ENCODE results near the gene MAMDC4. TPM values are rescaled to one million over a fixed set of nuclear protein-coding genes. Genes with fewer than 3 reads are reported as not detected.

MAMDC4 gene
- total RNA-seq, 1 donor from 2014 or later, result 20.6 TPM

- Mint-ChIP-seq H3K4me3 (no peak overlapping the region), H3K36me3 (ENCODE audit: low read depth) (peaks cover 3% of the 10 kb centered on the region), H3K9me3 (no peaks in the 10 kb centered on the region), H3K27ac (ENCODE audit: unreplicated experiment) (no peak overlapping the region), H3K27me3 (ENCODE audit: low read depth) (no peaks in the 10 kb centered on the region), H3K4me1 (no peaks in the 10 kb centered on the region)
- no peak for TF ChIP-seq CTCF (conservative IDR thresholded peaks at IDR 0.05)
- no peak for DNase-seq (ENCODE audit: low read depth, low spot score)
These were observed 49.5 kb downstream of the MAMDC4 start for GRCh38 chr9:136901516-136902258.

- H3K36me3 Mint-ChIP-seq (ENCODE audit: low read depth), result peaks cover 3% of the 10 kb centered on the region
- H3K9me3 Mint-ChIP-seq, result no peaks in the 10 kb centered on the region
- H3K4me1 Mint-ChIP-seq, result no peaks in the 10 kb centered on the region
- no peak overlapping the region for H3K27ac Mint-ChIP-seq (ENCODE audit: unreplicated experiment)
- H3K4me3 Mint-ChIP-seq, result no peak overlapping the region
- TF ChIP-seq CTCF (conservative IDR thresholded peaks at IDR 0.05), result no peak
- no peak for DNase-seq (ENCODE audit: low read depth, low spot score)
- no peaks in the 10 kb centered on the region for H3K27me3 Mint-ChIP-seq (ENCODE audit: low read depth)
These were observed 50.2 kb downstream of the MAMDC4 start for GRCh38 chr9:136902259-136902821.

GRCh38 chr9:136903041-136903554 lies 51.0 kb downstream of the MAMDC4 start:
- Mint-ChIP-seq H3K4me3 (no peak overlapping the region), H3K36me3 (ENCODE audit: low read depth) (peaks cover 3% of the 10 kb centered on the region), H3K4me1 (no peaks in the 10 kb centered on the region), H3K9me3 (no peaks in the 10 kb centered on the region), H3K27me3 (ENCODE audit: low read depth) (no peaks in the 10 kb centered on the region), H3K27ac (ENCODE audit: unreplicated experiment) (no peak overlapping the region)
- no peak for DNase-seq (ENCODE audit: low read depth, low spot score)
- no peak for TF ChIP-seq CTCF (conservative IDR thresholded peaks at IDR 0.05)

- DNase-seq (ENCODE audit: low read depth, low spot score), result no peak
- H3K36me3 Mint-ChIP-seq (ENCODE audit: low read depth), result peaks cover 3% of the 10 kb centered on the region
- H3K4me1 Mint-ChIP-seq, result no peaks in the 10 kb centered on the region
- H3K4me3 Mint-ChIP-seq, result no peak overlapping the region
- no peaks in the 10 kb centered on the region for H3K27me3 Mint-ChIP-seq (ENCODE audit: low read depth)
- peak overlapping the region; percentile 5 for H3K27ac Mint-ChIP-seq (ENCODE audit: unreplicated experiment)
- TF ChIP-seq CTCF (conservative IDR thresholded peaks at IDR 0.05), result no peak
- no peaks in the 10 kb centered on the region for H3K9me3 Mint-ChIP-seq
These were observed 54.1 kb downstream of the MAMDC4 start for GRCh38 chr9:136906266-136906665.

- Mint-ChIP-seq H3K9me3 (no peaks in the 10 kb centered on the region), H3K4me3 (no peak overlapping the region)
These were observed 55.1 kb downstream of the MAMDC4 start for GRCh38 chr9:136907011-136907914.

More at GRCh38 chr9:136907011-136907914, 55.1 kb downstream of the MAMDC4 start:
- H3K4me1 Mint-ChIP-seq, result no peaks in the 10 kb centered on the region
- no peak for TF ChIP-seq CTCF (conservative IDR thresholded peaks at IDR 0.05)
- H3K27ac Mint-ChIP-seq (ENCODE audit: unreplicated experiment), result peak overlapping the region; percentile 62
- peaks cover 3% of the 10 kb centered on the region for H3K36me3 Mint-ChIP-seq (ENCODE audit: low read depth)
- H3K27me3 Mint-ChIP-seq (ENCODE audit: low read depth), result no peaks in the 10 kb centered on the region
- DNase-seq (ENCODE audit: low read depth, low spot score), result no peak

Measured in neural crest cell (in vitro differentiated cells).